ENCODE measurements around the gene MALRD1. TPM values are rescaled to one million over a fixed set of nuclear protein-coding genes. Genes with fewer than 3 reads are reported as not detected.

Gene MALRD1
- total and polyA plus RNA-seq, 3 donors from 2014 or later, result 3.3 to 26.7 (median 19.3) TPM

DNA sequence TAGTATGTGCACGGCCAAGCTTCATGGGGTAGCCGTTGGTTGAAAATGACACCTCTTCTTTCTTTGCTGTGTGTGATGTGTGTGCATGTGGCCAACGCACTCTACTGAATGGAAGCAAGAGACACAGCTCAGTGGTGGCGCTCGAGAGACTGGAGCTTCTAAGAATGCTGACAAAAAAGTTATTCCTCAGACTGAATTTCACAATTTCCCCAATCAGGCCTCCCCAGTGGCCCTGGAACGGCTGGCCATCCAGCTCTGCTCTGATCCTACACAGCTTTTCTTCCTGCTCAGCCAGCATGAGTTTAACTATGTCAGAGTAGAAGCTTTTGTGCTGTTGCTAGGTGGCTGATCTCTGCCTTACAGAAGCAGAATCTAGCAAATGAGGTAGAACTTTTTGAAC is 581.0 kb downstream of the MALRD1 start:
- Histone ChIP-seq H3K9me3 (no peaks in the 10 kb centered on the region), H3K27ac (peak overlapping the region in 1 of 2 donors; percentile 27), H3K4me3 (no peak overlapping the region), H3K27me3 (no peaks in the 10 kb centered on the region), H3K36me3 (ENCODE audit: low read depth, missing control alignments) (no peaks in the 10 kb centered on the region), H3K4me1 (peaks cover 5% of the 10 kb centered on the region)
- TF ChIP-seq CTCF (IDR thresholded peaks at IDR 0.05), result no peak
- peak; percentile 82 for DNase-seq
- WGBS, 2 donors, result 35 to 39% methylated on average over 6 of the region's 6 CpGs
- intact Hi-C loops (cut with DNase I; ENCODE audit: low total_unique reads), result no loop called here

DNA sequence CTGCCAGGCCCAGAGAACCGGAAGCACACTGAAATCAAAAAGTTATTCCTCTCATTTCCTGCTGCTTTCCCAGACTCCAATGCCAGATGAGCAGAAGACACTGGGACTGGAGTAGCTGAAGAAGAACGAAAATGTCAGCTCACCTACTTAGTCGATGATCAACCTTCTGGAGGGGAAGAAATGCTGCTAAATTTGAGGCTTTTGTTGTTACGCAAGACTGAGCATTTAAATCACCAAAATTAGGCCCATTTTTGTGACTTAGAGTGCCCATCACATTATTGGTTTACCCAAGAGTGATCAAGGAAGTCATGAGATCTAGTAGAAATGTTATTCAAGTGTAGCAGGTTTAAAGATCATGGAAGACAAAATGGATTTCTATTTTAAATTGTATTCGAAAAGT is 585.6 kb downstream of the MALRD1 start:
- no peak overlapping the region for H3K4me3 ChIP-seq
- no peak for DNase-seq
- intact Hi-C loops (cut with DNase I; ENCODE audit: low total_unique reads), result no loop called here
- no peak for TF ChIP-seq POLR2A (IDR thresholded peaks at IDR 0.05)
- TF ChIP-seq CTCF (IDR thresholded peaks at IDR 0.05), result no peak
- no peaks in the 10 kb centered on the region for H3K27me3 ChIP-seq
- H3K9me3 ChIP-seq, result no peaks in the 10 kb centered on the region
- H3K27ac ChIP-seq, result no peak overlapping the region
- H3K36me3 ChIP-seq (ENCODE audit: low read depth, missing control alignments), result no peaks in the 10 kb centered on the region
- WGBS, 2 donors, result 87 to 93% methylated on average over 5 of the region's 5 CpGs
- H3K4me1 ChIP-seq, result peaks cover 8% of the 10 kb centered on the region

GRCh38 chr10:19638182-19638895 is 589.7 kb downstream of the MALRD1 start:
- Histone ChIP-seq H3K27ac (peak overlapping the region; percentile 34 to 85), H3K4me3 (peak overlapping the region; percentile 11 to 25), H3K27me3 (no peaks in the 10 kb centered on the region), H3K36me3 (ENCODE audit: low read depth, missing control alignments) (no peaks in the 10 kb centered on the region), H3K4me1 (peaks cover 3% of the 10 kb centered on the region), H3K9me3 (no peaks in the 10 kb centered on the region)
- TF ChIP-seq CTCF (IDR thresholded peaks at IDR 0.05) (no peak), POLR2A (IDR thresholded peaks at IDR 0.05) (no peak)
- intact Hi-C loops (cut with DNase I; ENCODE audit: low total_unique reads), result no loop called here
- 28 to 43% methylated on average over 1 of the region's 1 CpG for WGBS, 2 donors
- peak; percentile 43 for DNase-seq

- no peaks in the 10 kb centered on the region for H3K36me3 ChIP-seq (ENCODE audit: low read depth, missing control alignments)
- peak overlapping the region; percentile 34 to 85 for H3K27ac ChIP-seq
- no peak for TF ChIP-seq POLR2A (IDR thresholded peaks at IDR 0.05)
- TF ChIP-seq CTCF (IDR thresholded peaks at IDR 0.05), result no peak
- 36 to 42% methylated on average over 3 of the region's 3 CpGs for WGBS, 2 donors
- no peaks in the 10 kb centered on the region for H3K27me3 ChIP-seq
- H3K4me3 ChIP-seq, result peak overlapping the region; percentile 11 to 25
- intact Hi-C loops (cut with DNase I; ENCODE audit: low total_unique reads), result no loop called here
- no peak for DNase-seq
- H3K9me3 ChIP-seq, result no peaks in the 10 kb centered on the region
- H3K4me1 ChIP-seq, result peaks cover 3% of the 10 kb centered on the region
Measured at GRCh38 chr10:19638896-19639233, 590.3 kb downstream of the MALRD1 start.
